ENCODE results near the gene RGS12.

Gene RGS12

DNA sequence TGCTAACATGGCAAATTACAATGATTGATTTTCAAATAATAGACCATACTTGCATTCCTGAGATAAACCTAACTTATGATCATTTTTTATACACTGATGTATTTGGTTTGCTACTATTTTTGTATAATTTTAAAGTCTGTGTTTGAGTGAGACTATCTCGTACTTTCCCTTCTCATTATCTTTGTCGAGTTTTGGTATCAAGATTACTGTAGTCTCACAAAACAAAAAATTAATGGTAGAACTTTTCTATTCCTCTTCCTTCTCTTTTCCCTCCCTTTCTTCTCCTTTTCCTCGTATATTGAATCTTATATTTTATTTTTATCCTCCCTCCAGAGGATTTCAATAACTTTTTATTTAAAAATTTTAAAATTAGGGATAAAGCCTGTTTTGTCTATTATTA lies 41.5 kb downstream of the RGS12 start:
- DNase-seq, result no peak

DNA sequence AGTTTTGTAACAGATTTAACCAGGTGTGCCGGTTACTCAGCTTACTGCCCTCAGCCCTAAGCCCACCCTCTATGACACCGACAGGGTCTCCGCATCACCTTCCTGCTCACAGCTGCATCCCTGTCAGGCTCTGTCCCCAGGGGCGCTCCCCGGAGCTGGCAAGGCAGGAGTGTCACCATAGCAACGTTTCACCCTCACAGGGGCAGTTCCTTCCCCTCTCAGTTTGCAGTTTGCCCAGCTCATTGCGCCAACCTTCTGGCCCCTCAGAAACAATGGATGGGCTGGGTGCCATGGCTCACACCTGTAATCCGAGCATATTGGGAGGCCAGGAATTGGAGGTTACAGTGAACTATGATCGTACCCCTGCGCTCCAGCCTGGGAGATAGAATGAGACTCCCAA lies 42.6 kb downstream of the RGS12 start:
- DNase-seq, result peak; percentile 61

DNA sequence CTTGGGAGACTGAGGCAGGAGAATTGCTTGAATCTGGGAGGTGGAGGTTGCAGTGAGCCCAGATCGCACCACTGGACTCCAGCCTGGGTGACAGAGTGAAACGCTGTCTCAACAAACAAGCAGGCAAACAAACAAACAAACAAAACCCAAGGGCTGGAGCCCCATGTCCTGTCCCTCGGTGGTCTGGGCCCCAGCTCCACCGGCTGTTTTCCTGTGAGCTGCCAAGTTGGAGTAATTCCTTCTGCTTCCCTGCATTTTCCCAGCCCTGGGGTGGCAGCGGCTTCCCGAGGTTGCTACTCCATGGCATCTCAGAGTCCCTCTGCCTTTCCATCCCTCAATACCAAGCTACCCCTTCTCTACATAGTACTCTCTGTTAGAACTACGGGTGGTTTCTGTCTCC lies 43.2 kb downstream of the RGS12 start:
- no peak for DNase-seq

DNA sequence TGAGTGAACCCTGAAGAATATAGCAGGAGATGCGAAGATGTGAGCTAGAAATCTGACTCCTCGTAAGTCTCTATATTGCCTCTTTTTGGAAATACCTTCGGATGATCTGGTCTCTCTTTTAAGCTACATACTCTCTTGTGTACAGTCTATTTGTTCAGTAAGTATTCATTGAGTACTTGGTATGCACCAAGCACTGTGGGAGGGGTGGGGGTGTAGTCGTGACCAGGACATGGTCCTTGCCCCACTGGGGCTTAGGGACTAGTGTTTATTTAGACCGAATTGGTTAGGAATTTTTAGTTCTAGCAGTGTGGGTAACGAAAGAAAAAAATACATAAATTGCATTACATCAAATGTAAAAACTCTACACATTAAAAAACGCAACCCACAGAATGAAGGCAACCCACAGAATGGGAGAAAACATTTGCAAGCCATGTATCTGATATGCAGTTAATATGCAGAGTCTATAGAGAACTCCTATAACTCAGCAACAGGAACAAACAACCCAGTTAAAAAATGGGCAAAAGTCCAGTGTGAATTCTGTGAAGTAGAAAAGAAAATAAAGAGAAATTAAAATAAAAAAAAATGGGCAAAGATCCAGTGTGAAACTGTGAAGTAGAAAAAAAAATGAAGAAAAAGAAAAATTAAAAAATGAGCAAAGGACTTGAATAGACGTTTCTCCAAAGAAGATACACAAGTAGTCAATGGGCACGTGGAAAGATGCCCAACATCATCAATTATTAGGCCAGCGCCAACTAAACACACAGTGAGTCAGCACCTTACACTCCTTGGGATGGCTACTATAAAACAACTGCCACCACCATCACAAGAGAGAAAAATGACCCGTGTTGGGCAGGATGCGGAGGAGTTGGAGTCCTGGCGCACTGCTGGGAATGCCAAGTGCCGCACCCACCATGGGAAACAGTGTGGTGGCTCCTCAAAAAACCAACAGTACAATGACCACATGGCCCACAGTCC lies 43.8 kb downstream of the RGS12 start:
- DNase-seq, result no peak

DNA sequence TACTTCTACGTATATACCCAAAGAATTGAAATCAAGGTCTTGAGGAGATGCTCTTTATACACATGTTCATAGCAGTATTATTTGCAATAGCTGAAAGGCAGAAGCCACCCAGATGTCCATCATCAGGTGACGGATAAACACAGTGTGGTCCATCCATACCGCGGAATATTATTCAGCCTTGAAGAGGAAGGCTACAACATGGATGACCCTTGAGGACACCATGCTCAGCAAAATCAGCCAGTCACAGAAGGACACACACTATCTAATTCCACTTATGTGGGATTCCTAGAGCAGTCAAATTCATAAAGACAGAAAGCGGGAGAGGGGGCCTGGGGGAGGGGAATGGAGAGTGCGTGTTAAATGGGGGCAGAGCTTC lies 44.5 kb downstream of the RGS12 start:
- DNase-seq, result no peak

DNA sequence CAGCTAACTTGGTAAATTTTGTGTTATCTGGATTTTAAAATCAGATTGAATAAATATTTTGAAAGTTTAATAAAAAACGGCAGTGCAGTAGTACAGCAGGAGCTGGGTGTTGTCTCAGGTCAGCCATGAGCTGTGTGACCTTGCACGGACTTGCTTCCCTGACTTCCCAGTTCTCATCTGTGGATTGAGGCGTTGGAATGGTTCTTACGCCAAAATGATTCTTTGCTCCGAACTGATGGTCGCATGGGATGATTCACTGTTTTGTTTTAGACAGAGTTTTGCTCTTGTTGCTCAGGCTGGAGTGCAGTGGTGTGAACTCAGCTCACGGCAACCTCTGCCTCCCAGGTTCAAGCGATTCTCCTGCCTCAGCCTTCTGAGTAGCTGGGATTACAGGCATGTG lies 45.0 kb downstream of the RGS12 start:
- no peak for DNase-seq

DNA sequence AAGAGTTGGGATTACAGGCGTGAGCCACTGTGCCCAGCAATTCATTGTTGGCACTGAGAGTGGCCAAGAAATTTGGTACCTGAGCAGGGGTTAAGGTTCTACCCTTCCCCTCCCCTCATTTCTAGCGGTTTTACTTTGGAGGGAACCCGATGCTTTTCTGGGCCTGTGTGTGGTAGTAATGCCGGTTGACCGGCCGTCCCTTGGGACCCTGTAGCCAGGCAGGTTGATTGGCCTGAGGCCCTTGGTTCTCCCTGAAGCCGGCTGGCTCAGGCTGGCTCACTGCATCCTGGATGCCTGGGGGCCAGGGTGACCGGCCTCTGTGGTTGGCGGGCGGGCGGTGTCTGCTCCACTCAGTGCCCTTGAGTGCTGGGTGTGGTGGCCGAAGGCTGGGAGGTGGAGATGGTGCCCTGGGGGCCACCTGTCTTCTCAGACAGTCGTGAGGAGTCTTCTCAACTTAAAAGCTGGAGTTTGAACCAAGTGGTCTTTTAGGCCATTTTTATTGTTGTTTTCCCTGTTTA lies 45.6 kb downstream of the RGS12 start:
- no peak for DNase-seq

DNA sequence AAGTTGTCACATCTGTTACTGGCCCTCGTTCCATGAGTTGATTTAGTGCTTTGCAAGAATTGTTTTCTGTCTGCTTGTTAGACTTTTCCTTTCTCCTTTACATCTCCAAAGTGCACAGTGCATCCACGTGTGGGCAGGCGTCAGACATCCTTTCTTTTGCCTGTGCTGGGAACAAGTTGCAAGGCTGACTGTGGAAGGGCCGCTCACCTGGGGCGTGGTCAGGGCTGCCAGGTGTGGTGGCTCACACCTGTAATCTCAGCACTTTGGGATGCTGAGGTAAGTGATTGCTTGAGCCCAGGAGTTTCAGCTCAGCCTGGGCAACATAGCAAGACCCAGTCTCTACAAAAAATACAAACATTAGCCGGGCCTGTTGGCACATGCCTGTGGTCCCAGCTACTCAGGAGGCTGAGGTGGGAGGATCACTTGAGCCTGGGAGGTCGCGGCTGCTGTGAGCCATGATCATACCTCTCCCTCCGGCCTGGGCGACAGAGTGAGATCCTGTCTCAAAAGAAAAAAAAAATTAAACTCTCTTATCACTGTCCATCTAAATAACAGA lies 46.2 kb downstream of the RGS12 start:
- no peak for DNase-seq

DNA sequence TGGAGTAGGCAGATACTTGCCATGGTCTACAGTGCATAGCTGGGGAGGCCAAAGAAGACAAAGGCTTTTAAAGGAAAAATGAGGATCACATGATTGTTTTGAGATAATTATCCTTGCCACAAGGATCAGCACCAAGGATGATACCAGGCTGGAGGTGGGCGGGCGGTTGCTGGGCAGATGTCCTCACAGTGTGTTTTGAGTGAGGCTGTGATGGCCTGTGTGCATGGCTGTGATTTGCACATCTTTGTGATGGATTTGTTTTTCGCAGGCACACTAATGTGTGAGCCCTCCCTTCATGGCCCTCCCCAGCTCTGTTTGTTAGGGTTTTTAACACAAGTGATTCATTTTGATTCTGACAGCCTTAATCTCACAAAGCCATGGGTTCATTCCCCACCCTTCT lies 46.8 kb downstream of the RGS12 start:
- no peak for DNase-seq

DNA sequence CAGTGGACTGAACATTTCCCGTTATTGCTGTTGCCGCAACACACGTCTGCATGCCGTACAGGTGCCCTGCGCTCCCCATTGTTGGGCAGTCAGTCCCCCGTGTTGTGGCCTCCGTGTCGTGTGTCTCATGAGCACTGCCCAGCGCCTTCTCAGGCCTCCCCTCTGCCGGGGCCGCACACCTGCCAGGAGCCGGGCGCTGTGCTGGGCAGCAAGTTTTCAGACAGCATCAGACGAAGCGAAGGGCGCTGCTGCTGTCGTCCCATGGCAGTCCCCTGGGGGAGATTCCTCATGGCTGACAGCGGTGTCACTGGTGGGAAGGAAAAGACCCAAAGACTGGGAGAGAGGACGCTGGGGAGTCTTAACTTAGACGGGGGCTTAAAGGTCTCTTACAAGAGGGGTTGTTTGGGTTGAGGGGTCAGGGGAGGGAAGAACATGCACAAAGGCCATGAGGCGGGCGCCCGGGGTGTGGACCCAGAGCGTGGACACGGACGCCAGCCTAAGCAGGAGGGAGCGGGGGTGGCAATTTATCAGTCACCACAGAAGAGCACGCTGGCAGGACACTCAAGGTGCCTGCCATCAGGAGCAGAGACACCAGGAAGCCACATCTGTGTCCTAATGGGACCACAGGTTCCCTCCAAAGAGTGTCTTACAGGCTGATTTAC lies 47.3 kb downstream of the RGS12 start:
- no peak for DNase-seq

DNA sequence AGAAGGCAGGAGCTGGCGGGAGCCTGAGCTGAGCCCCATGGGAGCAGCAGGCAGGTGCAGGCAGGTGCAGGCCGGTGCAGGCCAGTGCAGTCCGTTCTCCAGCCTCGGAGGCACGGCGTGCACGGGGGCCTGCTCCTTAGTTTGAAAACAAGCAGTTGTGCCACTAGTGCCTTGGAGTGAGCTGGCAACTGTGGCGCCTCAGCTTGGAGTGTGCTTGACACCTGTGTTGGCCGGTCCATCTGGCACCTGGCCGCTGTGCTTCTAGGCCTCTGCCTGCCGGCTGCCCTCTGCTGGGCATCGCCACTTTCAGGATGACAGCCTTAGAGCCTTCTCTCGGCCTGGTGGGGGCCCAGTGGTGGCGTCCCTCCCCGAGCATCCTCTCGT lies 47.9 kb downstream of the RGS12 start:
- no peak for DNase-seq

DNA sequence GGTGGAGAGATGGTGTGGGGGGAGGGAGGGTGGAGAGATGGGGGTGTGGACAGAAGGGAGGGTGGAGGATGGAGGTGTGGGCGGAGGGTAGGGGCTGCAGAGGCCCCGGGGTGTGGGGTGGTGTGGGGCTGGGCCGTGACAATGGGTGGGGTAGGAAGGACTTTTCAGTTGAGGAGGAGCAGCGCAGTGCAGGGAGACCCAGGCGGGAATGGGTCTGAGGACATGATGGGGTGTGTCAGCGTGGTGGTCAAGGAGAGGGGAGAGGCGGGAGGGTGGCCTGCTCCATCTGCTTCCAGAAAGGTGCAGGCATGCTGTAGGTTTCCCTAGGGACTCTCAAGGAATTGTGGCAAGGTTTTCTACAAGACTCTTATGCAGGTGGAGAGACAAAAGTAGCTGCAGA lies 48.9 kb downstream of the RGS12 start:
- no peak for DNase-seq

DNA sequence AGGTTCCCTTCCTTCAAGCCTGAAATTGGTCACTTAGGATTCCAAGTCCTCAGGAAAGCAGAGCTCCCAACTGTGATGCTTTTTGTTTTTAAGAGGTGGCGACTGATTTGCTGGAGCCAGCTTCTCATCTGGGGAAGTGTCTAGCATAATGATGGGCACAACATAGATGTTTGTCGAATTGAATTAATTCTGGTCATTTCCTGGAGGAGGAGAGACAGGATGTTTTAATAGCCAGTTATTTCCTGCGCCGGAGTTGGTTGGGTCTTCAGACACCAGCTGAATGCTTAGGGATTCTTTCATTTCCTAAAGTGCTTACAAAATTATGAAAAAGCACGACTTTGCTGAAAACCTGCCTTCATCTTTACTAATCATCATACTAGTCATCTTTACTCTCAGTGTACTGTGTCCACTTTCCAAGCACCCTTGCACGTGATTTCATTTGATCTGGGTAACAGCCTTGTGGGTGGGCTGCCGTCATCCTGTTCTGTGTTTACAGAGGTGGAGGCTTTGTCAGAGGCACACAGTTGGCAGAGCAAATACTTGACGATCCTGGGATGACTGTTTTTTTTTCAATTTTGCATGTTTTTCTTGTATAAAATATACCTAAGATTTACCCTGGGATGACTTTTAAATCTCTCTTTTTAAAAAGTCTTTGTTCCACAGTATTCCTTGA lies 49.5 kb downstream of the RGS12 start:
- DNase-seq, result no peak

Data from NCI-H2081 treated with DMSO at 0.1 percent for 48 hours (cell line).